Suprapubic skin (tissue), 4 donors: ENCODE results near the gene BRCA2.

Experiments
- EP300 ChIP-seq: sonication (generic); formaldehyde crosslinking; IDR thresholded peaks from one replicate; pipeline ENCODE4 v1.6.1; 2017; ENCODE audit warnings: antibody characterized with exemption
- POLR2A ChIP-seq, 2 donors: fragments of 450-650 bp; IDR thresholded peaks; one replicate each; pipeline ENCODE4 v1.6.1; 2017; ENCODE audit warnings: antibody characterized with exemption in 2 of 2, mild to moderate bottlenecking in 2 of 2, moderate library complexity in 2 of 2
- POLR2AphosphoS5 ChIP-seq, 3 donors: sonication (generic); formaldehyde crosslinking; IDR thresholded peaks; one replicate each; pipeline ENCODE4 v1.6.1; 2017; ENCODE audit warnings: antibody characterized with exemption in 3 of 3
- TF ChIP-seq, protein P1 (sequence below), 2 donors: fragments of 200-600 bp in 1 of 2; fragments of 450-650 bp in 1 of 2; sonication (generic) in 1 of 2; IDR thresholded peaks; one replicate each; pipeline ENCODE4 v1.5.1; 2016 to 2019; ENCODE audit warnings: antibody characterized with exemption in 2 of 2, mild to moderate bottlenecking in 1 of 2, moderate library complexity in 1 of 2

DNA sequence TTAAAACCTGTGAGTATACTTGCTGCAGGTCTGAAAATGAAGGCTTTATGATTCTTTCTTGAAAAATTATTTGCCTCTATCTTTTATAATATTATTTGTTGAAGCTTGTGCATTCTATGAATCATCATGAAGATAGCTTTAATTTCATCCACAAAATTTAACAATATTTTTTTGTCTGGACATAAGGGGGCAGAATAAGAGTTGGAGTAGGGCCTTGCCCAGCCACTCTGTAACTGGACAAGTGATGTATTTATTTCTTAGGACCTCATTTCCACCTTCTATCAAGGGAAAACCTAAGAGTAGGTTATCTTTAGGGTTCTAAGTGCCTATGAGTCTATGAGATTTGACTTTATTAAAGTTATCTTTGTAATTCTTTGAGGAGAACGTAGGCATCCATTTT is 62.7 kb downstream of the BRCA2 start:
- TF ChIP-seq, protein P1, sequence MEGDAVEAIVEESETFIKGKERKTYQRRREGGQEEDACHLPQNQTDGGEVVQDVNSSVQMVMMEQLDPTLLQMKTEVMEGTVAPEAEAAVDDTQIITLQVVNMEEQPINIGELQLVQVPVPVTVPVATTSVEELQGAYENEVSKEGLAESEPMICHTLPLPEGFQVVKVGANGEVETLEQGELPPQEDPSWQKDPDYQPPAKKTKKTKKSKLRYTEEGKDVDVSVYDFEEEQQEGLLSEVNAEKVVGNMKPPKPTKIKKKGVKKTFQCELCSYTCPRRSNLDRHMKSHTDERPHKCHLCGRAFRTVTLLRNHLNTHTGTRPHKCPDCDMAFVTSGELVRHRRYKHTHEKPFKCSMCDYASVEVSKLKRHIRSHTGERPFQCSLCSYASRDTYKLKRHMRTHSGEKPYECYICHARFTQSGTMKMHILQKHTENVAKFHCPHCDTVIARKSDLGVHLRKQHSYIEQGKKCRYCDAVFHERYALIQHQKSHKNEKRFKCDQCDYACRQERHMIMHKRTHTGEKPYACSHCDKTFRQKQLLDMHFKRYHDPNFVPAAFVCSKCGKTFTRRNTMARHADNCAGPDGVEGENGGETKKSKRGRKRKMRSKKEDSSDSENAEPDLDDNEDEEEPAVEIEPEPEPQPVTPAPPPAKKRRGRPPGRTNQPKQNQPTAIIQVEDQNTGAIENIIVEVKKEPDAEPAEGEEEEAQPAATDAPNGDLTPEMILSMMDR (IDR thresholded peaks at IDR 0.05): no peak
- no peak for TF ChIP-seq POLR2A (IDR thresholded peaks at IDR 0.05)
- no peak for TF ChIP-seq EP300
- TF ChIP-seq POLR2AphosphoS5 (IDR thresholded peaks at IDR 0.05): no peak
